Effector CD4-positive, alpha-beta T cell (primary cell): ENCODE results near the gene DDN.

ENCODE experiments used
- DNase-seq: peaks from one replicate; pipeline ENCODE4 v3.0.0-alpha.2; 2020
- total RNA-seq: gene quantifications from one replicate; lab custom pipeline; 2026; lab: John Stamatoyannopoulos, UW

The DDN gene
- 0.75 reads per million for total RNA-seq

DNA sequence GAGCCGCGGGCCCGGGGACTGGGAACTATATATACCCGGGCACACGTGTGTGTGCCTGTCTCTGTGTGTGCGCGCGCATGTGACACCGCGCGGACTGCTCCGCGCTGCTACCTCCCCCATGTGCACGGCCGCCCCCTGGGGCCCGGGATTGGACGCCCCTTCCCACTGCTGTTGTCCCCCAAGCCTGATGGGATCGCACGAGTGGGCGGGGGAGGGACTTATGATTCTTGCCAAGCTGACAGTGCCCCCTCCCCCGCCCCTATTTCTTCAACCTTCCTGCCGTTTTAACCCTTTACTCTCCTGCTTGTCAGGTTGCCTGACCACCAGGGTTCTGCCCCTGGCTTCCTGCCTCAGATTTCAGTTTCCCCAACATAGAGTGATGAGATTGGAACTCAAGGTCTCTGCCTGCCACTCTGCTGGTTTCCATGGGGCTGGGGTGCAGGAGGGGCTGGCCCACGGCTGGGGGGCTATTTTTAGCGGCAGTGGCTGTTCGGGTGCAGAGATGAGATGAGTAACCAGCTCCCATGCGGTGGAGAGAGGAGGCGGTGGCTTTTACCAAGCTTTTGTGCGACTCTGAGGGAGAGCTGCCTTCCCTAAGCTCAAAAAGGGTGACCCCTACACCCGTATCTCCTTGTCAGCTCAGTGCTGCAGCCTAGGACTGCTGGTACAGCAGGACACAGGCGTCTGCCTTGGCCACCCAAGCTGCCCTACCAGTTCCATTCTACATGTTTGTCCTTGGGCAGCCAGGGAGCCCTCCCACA lies at the start of gene DDN:
Gene DDN, minus strand, starts transcription at position 5 of the 761 bp plus-strand sequence. CDS start 88 bp downstream, outside the sequence.
- peak; percentile 29 for DNase-seq

- no peak for DNase-seq
These were observed 49.8 kb upstream of the DDN start for GRCh38 chr12:49048953-49049352.

- DNase-seq = no peak
These were observed 47.1 kb upstream of the DDN start for GRCh38 chr12:49046129-49046895.

DNA sequence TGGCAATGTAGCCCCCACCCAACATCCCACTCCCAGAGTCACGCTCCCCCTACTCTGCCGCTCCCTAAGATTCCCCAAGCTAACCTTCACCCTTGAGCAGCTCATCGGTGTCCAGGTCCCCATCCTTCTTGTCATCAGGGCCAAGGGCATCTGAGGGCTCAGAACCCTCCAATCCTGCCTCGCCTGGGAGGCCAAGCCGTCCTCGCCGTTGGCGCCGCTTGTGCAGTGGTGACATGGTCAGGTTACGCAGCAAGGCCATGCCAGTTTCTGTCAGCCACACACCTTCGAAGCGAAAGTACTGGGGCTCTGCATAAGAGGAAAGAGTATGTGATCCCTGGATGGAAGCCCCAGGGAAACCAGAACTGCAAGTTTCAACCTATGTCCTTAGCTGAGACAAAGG lies 45.5 kb upstream of the DDN start:
- DNase-seq = no peak

DNA sequence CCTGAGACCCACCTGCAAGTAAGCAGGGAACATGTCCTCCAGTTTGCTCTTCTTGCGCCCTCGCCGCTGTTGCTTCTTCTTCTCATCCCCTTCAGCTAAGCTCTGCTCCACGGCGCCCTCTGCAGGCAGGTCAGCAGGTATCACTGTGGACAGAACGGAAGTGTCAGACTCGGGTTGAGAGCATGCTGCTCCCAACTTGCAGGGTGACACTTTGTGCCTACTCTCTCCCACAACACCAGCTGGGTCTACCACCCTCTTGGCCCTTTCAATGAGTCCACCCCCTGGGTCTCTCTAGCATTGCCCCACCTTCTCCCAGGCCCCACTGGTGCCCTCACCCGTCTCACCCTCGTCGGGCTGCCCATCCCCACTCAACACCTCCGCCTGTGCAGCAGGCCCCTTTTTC lies 44.7 kb upstream of the DDN start:
- peak; percentile 77 for DNase-seq

DNA sequence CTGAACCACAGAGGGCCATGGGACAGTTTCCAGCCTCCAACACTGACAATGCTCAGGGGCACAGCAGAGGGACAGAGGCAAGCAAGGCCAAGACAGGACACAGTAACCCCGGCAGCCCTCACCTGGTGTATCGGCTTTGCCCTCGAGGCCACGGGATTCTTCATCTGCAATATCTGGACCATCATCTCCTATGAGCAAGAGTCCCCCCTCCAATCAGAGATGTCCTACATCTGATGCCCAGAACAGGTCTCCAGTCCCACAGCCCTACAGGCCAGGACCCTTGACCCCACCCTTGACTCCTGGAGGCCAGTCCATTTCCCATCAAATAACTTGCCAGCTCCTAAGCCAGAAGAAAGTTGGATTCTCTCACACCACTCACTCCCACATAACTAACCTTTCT lies 44.1 kb upstream of the DDN start:
- no peak for DNase-seq

- no peak for DNase-seq
These were observed 42.8 kb upstream of the DDN start for GRCh38 chr12:49041881-49042484.

DNA sequence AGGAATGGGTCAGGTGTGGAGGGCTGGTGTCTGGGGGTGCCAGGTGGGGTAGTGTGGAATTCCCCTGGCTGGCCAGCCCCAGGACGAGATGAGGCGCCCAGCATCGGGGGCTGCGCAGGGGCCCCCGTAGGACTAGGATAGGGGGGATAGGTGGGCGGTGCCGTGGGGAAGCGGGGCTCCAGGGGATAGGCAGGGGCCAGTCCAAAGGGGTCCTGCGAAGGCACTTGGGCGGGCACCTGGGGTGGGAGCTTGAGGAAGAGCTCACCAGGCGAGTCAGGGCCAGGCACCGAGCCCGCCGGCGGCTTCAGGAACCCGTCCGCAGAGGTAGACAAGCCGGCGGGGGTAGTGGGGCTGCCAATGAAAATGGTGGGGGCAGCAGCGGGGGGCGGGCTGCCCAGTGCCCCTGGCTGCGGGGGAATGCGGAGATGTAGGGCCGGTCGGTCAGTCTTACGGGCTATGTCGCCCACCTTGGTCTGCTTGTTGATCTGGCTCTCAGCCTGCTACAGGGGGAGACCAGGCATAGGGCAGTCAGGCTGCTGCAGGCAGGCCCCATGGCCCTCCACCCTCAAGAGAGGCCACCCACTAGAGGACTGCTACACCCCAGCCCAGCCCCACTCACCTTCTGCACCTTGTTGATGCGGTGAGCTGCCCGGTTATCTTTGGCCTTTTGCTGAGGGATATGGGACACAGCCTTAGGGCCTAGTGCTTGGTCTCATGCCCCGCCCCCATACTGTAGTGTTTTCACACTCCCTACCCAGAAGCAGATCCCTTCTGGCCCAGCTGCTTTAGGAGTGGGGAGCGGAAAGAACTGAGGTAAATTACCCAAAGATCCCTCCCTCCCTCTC lies 42.1 kb upstream of the DDN start:
- no peak for DNase-seq

DNA sequence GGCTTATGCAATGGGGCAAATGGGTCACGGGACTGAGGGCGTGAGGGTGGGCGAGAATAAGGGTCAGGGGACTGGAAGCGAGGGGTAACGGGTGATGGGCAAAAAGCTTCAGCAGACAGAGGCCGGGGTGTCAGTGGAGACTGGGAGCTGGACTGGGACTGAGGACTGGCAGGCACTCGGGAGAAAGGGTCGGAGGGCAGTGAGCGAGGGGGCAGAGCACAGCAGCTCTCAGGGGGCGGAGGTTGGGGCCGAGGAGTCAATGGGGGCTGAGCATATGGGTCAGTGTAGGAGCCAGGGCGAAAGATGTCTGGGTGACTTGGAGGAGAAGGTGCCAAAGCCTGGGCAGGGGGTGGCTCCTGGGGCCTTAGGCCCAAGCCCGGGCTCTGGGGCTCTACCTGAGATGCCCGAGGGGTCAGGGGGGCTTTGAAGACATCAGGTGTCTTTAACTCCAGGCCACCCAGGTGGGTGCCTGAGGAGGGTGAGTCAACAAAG lies 41.2 kb upstream of the DDN start:
- no peak for DNase-seq

DNA sequence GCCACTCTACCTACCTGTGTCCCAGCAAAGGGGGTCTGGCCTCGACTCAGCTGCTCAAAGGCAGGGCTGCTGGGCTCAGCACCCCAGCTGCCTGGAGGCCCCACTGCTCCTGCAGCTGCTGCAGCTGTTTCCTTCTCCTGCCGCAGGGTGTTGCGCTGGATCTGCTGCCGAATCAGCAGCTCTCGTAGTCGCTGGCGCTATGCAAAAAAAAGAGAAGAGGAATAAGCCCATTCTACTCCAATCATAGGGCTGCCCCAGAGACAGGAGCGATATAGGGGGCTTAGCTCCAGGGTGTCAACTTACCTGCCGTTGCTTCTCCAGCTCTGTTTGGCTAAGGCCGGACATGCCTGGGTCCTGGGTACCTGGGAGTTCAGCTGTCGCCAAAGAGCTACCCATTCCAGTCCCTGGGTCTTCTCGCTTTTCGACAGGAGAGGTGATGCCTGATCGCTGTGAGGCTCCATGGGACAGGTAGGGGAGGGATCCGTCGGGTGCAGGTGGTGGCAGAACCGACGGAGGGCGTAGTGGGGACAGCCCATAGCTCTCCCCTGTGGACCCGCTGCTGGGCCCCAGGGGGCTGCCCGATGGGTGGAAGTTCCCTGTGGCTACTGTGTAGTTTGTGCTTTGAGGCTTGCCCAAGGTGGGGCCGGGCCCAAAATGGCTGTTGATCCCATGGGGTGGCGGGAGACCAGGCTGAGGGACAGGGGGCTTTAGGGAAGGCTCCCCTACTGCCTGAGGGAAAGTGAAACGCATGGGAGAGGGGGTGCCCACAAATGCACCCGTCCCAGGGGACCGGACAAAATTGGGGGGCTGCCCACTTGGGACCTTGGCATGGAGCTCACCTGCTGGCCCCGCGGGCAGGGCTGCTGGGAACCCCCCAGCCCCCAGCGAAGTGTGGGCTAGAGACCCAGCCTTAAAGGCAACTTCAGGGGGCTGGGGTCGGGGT lies 40.5 kb upstream of the DDN start:
- no peak for DNase-seq

GRCh38 chr12:49038291-49038955 lies 39.2 kb upstream of the DDN start:
- no peak for DNase-seq

GRCh38 chr12:49037947-49038237 lies 38.7 kb upstream of the DDN start:
- DNase-seq = no peak

GRCh38 chr12:49037111-49037946 lies 38.2 kb upstream of the DDN start:
- DNase-seq = no peak

- DNase-seq = no peak
These were observed 36.9 kb upstream of the DDN start for GRCh38 chr12:49036029-49036428.

GRCh38 chr12:49034286-49034622 lies 35.1 kb upstream of the DDN start:
- no peak for DNase-seq

DNA sequence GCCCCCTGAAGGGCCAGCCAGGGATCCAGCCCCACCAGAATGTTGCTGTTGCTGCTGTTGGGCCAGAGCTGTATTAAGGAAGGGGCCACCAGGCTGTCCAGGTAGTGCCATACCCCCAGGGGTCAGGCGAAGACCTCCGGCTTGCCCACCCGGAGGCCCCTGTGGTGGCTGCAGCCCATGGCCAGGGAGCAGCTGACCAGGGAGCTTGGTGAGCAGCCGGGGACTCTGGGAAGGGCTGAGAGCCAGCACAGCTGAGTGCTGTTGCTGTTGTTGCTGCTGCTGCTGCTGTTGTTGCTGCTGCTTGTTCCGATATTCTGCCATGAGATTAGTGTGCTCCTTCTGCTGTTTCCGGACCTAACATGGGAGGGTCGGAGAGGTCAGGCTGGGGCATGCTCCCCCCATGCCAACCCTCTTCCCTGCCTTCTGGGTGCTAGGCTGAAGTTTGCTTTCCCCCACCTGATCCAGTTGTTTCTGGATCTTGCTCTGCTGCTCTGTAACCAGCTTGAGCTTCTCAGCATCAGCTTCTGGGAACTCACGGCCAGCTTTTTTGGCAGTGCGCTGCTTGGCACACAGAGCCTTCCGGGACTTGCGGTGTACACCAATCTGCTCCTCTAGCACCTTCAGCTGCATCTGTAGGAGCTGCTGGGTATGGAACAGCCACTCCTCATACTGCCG lies 34.6 kb upstream of the DDN start:
- no peak for DNase-seq

GRCh38 chr12:49032679-49033447 lies 33.7 kb upstream of the DDN start:
- no peak for DNase-seq

- DNase-seq = no peak
These were observed 33.1 kb upstream of the DDN start for GRCh38 chr12:49032276-49032675.
